H7 (cell line): ENCODE data around the gene KLF15. TPM values are rescaled to one million over a fixed set of nuclear protein-coding genes. Genes with fewer than 3 reads are reported as not detected.

Experiments used
- DNase-seq: peaks from one replicate; pipeline ENCODE4 v3.0.0; 2012
- H3K27me3 ChIP-seq: 2 replicates; pipeline ENCODE4 v1.6.0; 2011; ENCODE audit warnings: mild to moderate bottlenecking, low read length; ENCODE audit not compliant: control insufficient read depth, insufficient read depth
- H3K36me3 ChIP-seq: replicated peaks from 2 replicates; pipeline ENCODE4 v1.5.1; 2011; ENCODE audit warnings: low read length; ENCODE audit not compliant: control insufficient read depth, insufficient read depth
- H3K4me3 ChIP-seq: 2 replicates; pipeline ENCODE4 v1.5.1; 2011; ENCODE audit warnings: low read depth, mild to moderate bottlenecking, control low read depth, low read length, moderate library complexity; ENCODE audit not compliant: insufficient read depth
- total RNA-seq: library from RNA; depleted of rRNA; stranded (reverse); fragments of >200 nt; shearing (Covaris generic); gene quantifications from 2 replicates; pipeline ENCODE4 v1.2.3, GENCODE V29; 2014

Gene KLF15
- total RNA-seq, 1 experiment from 2014 or later = 10.5 TPM

GRCh38 chr3:126360046-126360713 is 3.0 kb upstream of the KLF15 start:
- DNase-seq = no peak
- H3K27me3 ChIP-seq = peaks cover 19% of the 10 kb centered on the region
- no peaks in the 10 kb centered on the region for H3K36me3 ChIP-seq
- no peak overlapping the region for H3K4me3 ChIP-seq

- no peak for DNase-seq
- Histone ChIP-seq H3K27me3 (peaks cover 19% of the 10 kb centered on the region), H3K4me3 (no peak overlapping the region), H3K36me3 (no peaks in the 10 kb centered on the region)
These were observed 1.6 kb upstream of the KLF15 start for GRCh38 chr3:126358816-126359181.

GRCh38 chr3:126358038-126358815 is 1.0 kb upstream of the KLF15 start:
- Histone ChIP-seq H3K36me3 (no peaks in the 10 kb centered on the region), H3K27me3 (peaks cover 19% of the 10 kb centered on the region), H3K4me3 (peak overlapping the region; percentile 68)
- DNase-seq = peak; percentile 80

- DNase-seq = peak; percentile 90
- peak overlapping the region; percentile 66 for H3K4me3 ChIP-seq
- H3K27me3 ChIP-seq = peaks cover 19% of the 10 kb centered on the region
- no peaks in the 10 kb centered on the region for H3K36me3 ChIP-seq
These were observed 589 bp downstream of the KLF15 start for GRCh38 chr3:126356373-126357264.

GRCh38 chr3:126355777-126356372 is 1.3 kb downstream of the KLF15 start:
- Histone ChIP-seq H3K4me3 (peak overlapping the region; percentile 66), H3K36me3 (no peaks in the 10 kb centered on the region), H3K27me3 (peaks cover 19% of the 10 kb centered on the region)
- peak; percentile 98 for DNase-seq

- DNase-seq = peak; percentile 74
- Histone ChIP-seq H3K36me3 (no peaks in the 10 kb centered on the region), H3K27me3 (peaks cover 17% of the 10 kb centered on the region), H3K4me3 (peak overlapping the region; percentile 66; the same call in 1 of the 2 replicates)
These were observed 2.0 kb downstream of the KLF15 start for GRCh38 chr3:126355251-126355650.

GRCh38 chr3:126354776-126355175 is 2.4 kb downstream of the KLF15 start:
- H3K4me3 ChIP-seq = no peak overlapping the region
- DNase-seq = no peak
- peaks cover 14% of the 10 kb centered on the region for H3K27me3 ChIP-seq
- H3K36me3 ChIP-seq = no peaks in the 10 kb centered on the region

GRCh38 chr3:126353694-126354321 is 3.4 kb downstream of the KLF15 start:
- no peak for DNase-seq
- no peak overlapping the region for H3K4me3 ChIP-seq
- no peaks in the 10 kb centered on the region for H3K36me3 ChIP-seq
- peaks cover 10% of the 10 kb centered on the region for H3K27me3 ChIP-seq

- Histone ChIP-seq H3K27me3 (peaks cover 6% of the 10 kb centered on the region; the same call in 1 of the 2 replicates), H3K4me3 (no peak overlapping the region), H3K36me3 (no peaks in the 10 kb centered on the region)
- no peak for DNase-seq
These were observed 4.4 kb downstream of the KLF15 start for GRCh38 chr3:126352476-126353454.

- Histone ChIP-seq H3K27me3 (peaks cover 6% of the 10 kb centered on the region; the same call in 1 of the 2 replicates), H3K36me3 (no peaks in the 10 kb centered on the region), H3K4me3 (no peak overlapping the region)
- DNase-seq = peak; percentile 74
These were observed 5.3 kb downstream of the KLF15 start for GRCh38 chr3:126351771-126352475.

- no peak overlapping the region for H3K4me3 ChIP-seq
- no peaks in the 10 kb centered on the region; the same call in 1 of the 2 replicates for H3K27me3 ChIP-seq
- no peak for DNase-seq
- no peaks in the 10 kb centered on the region for H3K36me3 ChIP-seq
These were observed 6.0 kb downstream of the KLF15 start for GRCh38 chr3:126351086-126351770.

GRCh38 chr3:126350502-126351085 is 6.6 kb downstream of the KLF15 start:
- H3K4me3 ChIP-seq = no peak overlapping the region
- no peaks in the 10 kb centered on the region for H3K27me3 ChIP-seq
- DNase-seq = no peak
- no peaks in the 10 kb centered on the region for H3K36me3 ChIP-seq
